GM18870 (cell line): ENCODE measurements around the gene TICAM2.

Experiments used
- ATAC-seq: cut with Tn5 transposase; IDR thresholded peaks from one replicate; pipeline ENCODE4 v1.9.1; 2021; ENCODE audit warnings: moderate library complexity; ENCODE audit not compliant: unreplicated experiment

The TICAM2 gene

DNA sequence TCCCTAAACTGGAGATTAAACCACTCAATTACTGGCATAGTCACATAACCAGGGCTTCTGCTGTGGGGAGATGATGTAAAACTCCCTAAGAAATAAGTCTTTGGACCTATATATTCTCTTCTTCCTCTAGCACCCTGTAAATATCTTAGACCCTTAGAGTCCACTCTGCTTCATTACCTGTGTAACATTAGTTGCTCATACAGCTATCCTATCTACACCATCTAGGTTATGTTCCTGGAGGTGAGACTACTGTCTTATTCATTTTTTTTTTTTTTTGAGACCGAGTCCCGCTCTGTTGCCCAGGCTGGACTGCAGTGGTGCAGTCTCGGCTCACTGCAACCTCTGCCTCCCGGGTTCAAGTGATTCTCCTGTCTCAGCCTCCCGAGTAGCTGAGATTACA is 9.6 kb upstream of the TICAM2 start:
- no peak for ATAC-seq

DNA sequence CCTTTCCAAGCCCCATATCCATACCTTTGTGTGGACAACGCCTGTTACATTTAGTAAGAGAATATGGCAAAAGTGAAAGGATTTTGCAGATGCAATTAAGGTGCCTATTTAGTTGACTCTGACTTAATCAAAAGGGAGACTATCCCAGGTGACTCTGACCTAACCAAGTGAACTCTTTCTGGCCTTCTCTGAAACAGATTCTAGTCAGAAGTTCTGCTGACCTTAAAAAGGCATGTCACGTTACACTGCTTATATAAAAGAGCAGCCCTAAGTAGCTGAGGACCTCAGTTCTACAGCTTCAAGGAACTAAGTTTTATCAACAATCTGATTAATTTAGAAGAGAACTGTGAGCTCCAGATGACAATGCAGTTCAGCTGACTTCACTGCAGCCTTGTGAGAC is 5.7 kb upstream of the TICAM2 start:
- ATAC-seq, result no peak

DNA sequence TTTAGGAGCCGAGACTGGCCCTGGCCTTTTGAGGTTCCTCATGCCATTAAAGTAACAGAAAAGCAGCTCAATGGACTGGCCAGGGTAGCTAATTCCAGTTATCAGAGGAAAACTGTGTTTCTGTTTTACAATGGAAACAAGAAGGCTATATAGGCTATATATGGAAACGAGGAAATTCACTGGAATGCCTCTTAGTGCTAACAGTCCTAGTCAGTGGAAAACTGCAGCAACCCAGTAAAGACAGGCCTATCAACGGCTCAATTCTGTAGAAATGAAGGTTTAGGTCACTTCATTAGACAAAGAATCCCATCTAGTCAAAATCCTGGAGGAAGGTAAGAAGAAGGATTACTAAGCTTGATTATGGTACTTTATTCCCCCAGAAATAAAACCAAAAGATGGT is 3.2 kb upstream of the TICAM2 start:
- no peak for ATAC-seq

DNA sequence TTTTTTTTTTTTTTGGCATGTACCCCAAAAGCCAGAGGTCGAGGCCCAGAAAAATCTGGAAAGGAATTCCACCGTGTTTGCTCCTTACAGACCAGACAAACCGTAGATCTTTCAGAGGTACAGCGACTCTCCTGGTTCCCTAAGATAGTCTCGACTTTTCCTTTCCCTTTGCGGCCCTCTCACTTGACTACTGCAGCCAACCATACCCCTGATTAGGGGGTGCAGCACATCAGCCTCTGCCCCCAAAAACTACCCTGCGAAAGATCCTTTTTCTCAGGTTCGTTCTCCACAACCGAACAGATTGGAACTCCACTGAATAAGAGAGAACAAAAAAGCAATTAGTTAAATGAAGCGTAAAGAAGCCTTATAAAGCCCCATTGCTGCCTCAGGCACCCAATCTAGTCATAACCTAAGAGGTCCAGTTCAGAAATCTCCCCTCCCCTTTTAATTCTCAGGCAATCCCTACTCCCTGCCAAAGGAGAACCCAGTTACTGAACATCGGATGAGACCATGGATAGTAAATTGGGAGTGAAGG is 379 bp upstream of the TICAM2 start:
- ATAC-seq, result no peak

DNA sequence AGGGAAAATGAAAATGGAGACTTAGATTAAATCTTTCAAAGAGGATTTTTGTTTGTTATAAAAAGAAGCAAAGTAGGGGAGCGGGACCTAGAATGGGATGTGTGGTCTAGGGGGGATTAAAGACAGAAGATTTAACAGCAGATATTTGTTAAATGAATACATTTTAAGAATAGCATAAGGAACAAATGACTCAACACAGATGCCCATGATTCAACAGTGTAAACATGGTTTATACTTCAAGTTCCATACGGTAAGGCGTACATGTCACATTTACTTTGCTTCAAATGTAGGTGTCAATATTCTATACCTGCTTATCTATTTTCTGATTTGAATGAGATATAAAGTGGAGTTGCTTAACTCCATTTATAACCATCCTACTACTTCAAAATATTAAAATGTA is 1.5 kb downstream of the TICAM2 start:
- ATAC-seq, result no peak

DNA sequence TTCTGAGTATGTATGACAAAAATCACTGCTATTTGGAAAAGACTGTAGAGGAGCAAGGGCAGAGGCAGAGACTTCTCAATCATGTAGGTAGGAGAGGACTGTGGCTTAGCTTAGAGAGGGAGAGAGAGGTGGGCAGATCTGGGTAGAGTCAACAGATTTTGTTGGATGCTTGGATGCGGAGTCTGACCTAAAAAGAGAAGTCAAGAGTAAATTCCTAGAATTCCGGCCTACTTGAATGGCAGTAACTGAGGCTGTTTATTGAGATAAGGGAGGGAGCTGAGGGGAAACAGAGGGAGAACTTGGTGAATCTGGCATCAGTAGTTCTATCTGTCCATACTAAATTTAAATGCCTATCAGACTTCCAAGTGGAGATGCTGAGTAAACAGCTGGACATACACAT is 2.4 kb downstream of the TICAM2 start:
- no peak for ATAC-seq

DNA sequence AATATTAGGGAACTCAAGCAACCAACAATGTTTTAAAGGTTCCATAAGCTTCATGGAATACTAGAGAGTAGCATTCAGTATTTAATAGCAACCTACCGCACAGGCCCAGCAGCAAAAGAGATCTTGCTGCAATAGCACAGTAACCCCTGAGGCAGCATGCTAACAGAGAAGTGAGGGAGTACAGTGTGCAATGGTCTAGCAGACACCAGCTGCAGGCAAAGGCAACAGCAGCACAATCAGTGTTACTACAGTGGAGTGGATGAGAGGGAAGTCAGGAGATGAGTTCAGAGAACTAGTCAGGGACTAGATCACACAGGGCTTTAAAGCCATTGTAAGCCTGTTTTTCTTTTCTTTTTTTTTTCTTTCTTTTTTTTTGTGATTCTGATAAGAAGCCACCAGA is 2.8 kb downstream of the TICAM2 start:
- ATAC-seq, result peak; percentile 35

DNA sequence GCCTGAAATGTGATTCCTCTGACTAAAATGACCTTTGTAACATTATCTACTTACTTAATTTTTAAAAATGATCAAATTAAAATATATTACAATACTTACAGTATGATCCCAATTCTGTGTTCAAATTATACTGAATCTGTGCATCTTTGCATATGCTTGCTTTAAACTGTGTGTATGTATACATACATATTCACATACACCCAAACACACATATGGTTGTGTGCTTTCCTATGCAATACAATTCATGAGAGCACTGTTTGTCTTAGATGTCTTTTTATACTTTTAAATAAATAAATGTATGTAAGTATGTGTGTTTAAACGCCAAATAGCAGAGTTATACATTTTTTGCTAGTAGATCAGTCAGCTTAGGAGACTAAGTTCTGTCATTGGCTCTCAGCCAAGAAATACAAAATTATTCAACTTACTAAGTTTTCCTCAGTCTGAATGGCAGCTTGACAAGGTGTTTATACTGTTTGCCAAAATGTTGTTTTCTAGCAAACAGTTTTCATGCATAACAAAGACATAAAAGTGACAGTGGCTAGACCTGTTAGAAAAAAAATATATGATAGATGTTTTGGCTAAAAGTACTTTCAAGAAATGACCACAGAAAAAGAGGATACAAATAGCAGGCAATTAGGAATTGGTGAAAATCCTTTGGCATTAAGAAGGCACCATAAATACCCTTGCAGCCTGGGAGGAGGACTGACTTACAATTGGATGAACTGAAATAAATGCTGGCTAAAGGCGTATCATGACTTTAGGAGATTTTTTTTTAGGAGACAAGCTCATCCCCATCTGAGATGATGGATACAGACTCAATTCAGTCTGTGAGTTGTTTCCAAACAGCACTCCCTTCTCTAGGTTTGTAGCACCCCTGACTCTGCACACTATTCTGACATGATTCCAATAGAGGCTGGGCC is 7.9 kb downstream of the TICAM2 start:
- ATAC-seq, result no peak

DNA sequence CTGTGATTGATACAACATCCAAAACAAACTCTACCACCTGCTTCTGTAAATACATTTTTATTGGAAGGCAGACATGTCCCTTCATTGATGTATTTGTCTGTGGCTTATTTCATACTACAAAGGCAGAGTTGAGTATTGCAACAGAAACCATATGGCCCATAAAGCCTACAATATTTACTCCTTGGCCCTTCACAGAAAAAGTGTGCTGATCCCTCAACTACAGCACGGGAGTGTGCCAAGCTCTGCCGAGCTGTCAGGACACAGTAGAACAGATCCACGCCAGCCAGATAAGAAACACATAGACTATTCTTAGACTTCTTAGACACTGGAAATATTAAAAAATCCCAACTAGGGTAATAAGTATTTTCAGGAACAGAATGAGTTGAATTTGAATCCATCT is 13.2 kb downstream of the TICAM2 start:
- ATAC-seq, result no peak

DNA sequence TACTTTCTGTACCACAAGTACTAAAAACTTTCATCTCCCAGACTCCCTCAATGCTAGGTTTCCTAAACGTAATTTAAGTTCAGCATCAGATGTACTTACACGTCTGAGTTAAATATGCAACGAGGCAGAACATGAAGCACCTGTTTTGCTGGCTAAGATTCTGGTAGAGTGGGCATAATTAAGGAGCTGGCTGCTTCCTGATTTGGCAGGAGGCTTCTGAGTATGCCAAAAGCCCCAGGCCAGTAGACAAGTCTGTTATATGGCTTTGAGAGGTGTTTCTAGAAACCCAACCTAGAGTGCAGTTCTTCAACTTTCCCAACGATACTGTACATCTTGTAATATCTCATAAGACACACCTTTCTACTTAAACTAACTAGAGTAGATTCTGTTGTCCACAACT is 13.6 kb downstream of the TICAM2 start:
- no peak for ATAC-seq

DNA sequence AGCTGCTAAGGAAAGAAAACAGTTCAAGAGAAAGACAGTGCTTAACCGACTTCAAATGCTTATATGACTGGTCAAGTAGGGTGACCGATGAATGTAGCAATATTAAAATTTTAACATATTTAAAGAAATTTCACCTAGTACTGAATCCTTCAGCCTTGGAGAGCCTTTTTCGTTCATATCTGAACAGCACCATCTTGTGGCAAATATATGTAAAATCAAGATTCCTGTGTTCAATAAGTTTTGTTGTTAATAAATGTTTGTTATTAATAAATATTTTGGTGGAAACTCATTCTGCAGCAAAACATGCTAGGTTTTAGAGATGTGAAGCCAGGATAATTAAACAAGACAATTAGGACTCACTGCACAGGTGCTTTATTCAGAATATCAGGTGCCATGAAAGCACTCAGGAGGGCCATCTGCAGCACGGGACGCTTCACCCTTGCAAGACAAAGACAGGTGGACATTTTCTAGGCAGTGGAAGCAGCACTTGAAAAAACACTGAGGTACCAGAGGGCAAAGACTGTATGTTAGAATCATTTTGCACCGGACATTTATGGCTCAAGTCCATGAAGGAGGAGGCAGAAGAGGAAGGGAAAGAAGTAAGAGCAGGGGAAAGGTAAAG is 15.6 kb downstream of the TICAM2 start:
- ATAC-seq, result no peak

DNA sequence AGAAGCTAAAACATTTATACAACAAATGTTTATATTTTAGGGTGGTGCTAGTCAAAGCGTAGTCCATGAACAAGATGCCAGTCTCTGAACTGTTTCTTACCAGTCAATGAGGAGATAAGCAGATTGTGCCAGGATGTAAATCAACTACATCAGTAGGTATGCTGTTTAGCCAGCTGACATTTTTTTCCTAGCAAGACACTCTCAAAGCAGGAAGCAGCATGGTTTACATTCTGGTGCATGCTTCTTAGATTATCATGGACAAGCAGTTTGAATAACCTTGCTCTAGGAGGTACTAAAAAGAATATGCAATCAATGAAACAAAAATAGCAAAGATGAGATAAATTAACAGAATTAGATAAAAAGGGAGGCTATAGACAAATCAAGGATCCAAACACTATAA is 17.0 kb downstream of the TICAM2 start:
- ATAC-seq, result no peak

DNA sequence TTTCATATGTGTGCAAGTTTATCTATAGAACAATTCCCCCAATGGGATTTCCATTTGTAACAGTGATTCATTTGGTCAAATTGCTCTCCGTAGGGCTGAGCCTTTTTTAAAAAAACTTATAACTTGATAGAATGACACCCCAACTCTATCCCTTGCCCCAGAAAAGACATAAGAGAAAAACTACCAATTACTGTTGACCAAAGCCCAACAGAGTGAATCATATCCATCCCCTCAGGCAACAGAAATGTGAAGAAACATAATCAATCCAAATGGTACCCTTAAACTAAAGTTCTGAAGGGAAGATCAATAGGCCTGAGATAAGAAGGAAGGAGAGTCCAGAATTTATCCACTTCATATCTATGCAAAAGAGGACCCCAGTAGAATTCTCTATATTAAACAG is 17.8 kb downstream of the TICAM2 start:
- no peak for ATAC-seq

DNA sequence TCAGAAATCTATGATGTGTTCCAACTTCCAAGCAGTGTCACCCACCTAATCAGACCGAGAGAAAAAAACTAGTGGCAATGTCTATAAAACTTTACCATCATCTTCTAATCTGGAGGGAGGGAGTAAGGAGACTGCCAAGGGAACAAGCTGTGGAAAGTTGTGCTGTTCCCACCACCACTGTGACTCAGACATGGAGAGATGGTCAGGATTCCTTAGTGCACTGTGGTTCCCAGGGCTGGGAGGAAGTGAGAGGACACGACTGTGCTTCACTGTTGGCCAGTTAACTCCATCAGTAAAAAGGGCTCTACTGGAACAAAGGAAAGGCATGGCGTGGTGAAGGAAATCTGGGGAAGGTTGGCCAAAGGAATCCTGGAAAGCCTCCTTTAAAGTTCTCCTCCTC is 18.8 kb downstream of the TICAM2 start:
- no peak for ATAC-seq

DNA sequence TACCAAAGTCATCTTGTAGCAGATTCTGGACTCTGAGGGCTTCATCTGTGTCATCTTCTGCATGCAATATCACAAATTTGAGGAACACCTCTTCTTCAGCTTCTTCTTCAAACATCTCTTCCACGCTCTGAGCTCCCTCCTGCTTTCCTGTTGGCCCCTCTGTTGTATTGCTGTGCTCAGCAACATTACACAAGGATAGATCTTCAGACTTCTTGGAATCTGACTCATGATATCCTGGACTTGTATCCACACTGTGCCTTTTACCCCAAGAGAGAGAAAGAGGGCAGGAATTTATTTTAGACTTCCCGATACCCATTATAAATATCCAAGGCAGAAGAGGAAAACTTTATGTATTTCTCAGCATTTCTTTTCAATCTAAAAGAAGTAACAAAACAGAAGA is 21.3 kb downstream of the TICAM2 start:
- ATAC-seq, result no peak

DNA sequence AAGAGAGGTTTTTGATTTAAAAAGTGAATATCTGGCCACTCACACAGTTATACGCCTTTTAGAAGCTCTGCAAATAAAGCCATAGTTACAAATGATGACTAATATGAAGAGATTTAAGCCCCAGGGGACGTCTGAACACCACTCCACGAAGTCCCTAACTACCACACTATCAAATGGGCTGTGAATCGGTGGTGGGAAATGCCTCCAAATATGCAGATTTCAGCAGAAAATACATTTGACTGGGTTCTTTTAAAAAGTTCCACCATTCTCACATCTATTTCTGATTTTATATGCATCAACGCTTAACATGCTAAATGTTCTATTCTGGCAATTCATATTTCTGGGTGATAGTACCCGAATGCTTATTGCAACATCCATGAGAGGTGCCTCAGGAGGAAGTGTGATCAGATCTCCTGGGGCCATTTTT is 22.5 kb downstream of the TICAM2 start:
- ATAC-seq, result peak; percentile 56

DNA sequence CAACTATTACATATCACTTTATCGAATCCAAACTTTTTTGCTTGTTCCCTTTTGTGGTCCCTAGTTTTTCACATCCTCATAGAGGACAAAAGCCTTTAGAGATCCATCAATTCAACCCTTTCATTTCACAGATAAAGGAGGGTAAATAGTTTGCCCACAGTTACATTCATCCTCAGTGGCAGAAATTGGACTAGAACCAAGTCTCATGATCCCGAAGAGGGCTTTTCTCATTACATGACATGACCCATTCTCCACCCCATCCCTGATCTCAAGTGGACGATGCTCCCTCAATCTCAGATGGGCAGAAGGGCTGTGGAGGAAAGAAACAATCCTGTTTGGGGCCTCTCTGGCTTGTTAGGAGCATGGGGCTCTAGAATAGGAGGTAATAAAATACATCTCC is 23.1 kb downstream of the TICAM2 start:
- no peak for ATAC-seq

DNA sequence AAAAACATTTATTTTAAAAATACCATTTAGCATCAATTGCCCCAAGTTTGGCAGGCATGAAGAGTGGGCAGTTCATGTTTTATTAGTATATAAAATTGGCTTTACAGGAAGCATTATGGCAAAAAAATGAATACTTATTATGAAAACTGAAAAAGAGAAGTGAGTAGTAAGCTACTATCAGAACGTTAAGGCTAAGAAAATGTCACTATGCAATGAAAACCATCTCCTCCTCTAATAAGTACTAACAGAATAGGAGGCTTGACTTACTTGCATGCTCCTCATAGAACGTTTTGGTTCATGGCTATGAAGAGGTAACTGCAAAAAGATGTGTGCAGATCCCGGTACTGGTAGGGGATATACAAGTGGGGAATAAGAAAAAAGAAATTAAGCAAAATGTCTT is 23.6 kb downstream of the TICAM2 start:
- peak; percentile 63 for ATAC-seq

DNA sequence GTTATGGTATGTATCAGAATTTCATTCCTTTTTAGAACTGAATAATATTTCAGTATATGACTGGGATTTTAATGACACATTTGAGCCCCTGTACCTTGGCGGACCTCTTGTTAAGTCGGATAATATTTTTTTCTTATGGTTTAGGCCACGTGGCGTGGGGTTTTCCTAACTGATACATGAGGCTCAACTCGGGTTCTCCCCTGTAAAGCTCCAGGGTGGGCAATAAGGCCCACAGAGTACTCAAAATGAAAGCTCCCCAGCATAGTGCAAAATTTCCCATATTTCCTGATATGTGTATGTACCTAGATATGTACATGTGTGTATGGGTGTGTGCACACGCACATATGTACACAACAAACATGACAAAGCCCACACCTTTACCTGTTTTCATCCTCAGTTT is 24.5 kb downstream of the TICAM2 start:
- peak; percentile 24 for ATAC-seq

DNA sequence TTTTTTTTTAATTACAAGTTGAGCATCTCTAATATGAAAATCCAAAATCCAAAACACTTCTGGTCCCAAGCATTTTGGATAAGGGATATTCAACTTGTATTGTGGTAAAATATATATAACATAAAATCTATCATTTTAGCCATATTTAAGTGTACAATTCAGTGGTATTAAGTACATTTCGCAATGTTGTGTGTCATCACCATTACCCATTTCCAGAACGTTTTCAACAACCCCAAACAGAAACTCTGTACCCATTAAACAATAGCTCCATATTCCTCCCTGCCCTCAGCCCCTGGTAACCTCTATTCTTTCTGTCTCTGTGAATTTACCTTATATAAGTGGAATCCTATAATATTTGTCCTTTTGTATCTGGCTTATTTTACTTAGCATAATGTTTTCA is 24.9 kb downstream of the TICAM2 start:
- no peak for ATAC-seq

DNA sequence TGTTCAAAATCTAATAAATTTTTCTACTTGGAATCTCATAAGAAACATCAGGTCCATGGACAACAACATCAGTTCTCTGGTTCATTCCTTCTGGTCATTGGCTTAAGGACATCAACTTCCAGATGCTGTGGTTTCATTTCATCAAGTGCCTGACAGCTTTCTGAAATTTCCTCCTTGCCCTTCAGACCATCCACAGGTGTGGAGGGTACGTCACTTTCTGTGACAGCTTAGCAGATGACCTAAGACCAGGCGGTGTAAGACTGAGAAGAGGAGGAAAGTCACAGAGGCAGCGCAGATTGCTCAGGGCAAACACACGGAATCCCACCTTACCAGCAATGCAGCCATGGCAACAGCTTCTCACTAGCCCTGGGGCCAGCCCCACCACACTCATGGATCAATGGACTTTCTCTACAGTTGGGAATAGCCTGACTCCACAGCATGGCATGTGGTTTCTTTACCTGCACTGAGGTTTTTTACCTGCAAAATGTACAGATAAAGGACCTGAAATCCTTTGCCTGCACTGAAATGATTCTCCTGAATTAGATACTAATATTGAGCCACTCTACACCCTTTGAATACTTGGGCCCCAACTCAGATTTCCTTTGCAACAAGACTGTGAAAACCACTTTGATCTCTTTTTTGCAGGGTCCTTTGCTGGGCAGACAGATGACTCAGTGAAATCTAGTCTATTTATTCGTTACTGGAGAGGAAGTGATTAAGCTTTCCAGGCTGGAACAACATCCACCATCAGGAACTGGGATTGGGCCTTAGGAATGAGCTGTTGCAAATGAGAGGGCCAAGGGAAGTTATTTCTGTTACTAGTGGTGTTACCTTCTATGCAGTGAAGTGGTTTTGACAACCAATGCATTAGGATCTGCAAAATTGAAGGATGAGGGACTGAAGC is 26.9 kb downstream of the TICAM2 start:
- no peak for ATAC-seq
